Stimulated activated memory B cell treated with anti-CD40 and anti-IgM and Interleukin-4, amounts not matched to agents 10 μg/mL and 1 μg/mL and 100 μg/mL, for 72 hours (primary cell): Measurements from ENCODE around the gene CHRDL2.

Experiments
- ATAC-seq: fragments of 150-1000 bp; cut with Tn5 transposase; 2 replicates; pipeline ENCODE4 v1.10.0; 2021
- H3K27ac Mint-ChIP-seq: one replicate; pipeline ENCODE4 v1.8.0; 2022; ENCODE audit warnings: mild to moderate bottlenecking, mixed read lengths
- H3K27me3 Mint-ChIP-seq: one replicate; pipeline ENCODE4 v1.8.0; 2022; ENCODE audit warnings: mixed read lengths
- H3K36me3 Mint-ChIP-seq: one replicate; pipeline ENCODE4 v1.8.0; 2022; ENCODE audit warnings: mixed read lengths
- H3K4me1 Mint-ChIP-seq: one replicate; pipeline ENCODE4 v1.8.0; 2022; ENCODE audit warnings: mixed read lengths
- H3K4me3 Mint-ChIP-seq: one replicate; pipeline ENCODE4 v1.8.0; 2022; ENCODE audit warnings: mild to moderate bottlenecking, moderate library complexity, mixed read lengths
- H3K9me3 Mint-ChIP-seq: one replicate; pipeline ENCODE4 v1.8.0; 2022; ENCODE audit warnings: mixed read lengths

CHRDL2 gene

DNA sequence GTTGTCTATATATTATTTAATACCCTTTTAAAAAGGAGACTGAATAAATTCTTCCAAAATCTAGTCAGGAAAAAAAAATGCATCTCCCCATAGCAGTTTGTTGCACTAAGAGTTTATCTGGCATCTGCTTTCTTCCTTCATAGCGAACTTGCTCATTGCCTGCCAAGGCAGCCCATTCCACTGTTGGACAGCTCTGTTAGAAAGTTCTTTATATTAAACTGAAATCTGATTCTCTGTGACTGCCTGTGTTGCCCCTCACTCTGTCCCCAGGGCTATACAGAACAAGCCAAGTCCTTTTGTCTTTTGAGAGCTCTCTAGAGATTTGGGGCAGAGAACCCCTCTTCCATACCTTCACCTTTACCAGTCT is 3.3 kb upstream of the CHRDL2 start:
- Mint-ChIP-seq H3K27ac (no peak overlapping the region), H3K27me3 (peaks cover 84% of the 10 kb centered on the region), H3K4me1 (peaks cover 8% of the 10 kb centered on the region), H3K9me3 (no peaks in the 10 kb centered on the region), H3K36me3 (no peaks in the 10 kb centered on the region), H3K4me3 (no peak overlapping the region)
- ATAC-seq: no peak

DNA sequence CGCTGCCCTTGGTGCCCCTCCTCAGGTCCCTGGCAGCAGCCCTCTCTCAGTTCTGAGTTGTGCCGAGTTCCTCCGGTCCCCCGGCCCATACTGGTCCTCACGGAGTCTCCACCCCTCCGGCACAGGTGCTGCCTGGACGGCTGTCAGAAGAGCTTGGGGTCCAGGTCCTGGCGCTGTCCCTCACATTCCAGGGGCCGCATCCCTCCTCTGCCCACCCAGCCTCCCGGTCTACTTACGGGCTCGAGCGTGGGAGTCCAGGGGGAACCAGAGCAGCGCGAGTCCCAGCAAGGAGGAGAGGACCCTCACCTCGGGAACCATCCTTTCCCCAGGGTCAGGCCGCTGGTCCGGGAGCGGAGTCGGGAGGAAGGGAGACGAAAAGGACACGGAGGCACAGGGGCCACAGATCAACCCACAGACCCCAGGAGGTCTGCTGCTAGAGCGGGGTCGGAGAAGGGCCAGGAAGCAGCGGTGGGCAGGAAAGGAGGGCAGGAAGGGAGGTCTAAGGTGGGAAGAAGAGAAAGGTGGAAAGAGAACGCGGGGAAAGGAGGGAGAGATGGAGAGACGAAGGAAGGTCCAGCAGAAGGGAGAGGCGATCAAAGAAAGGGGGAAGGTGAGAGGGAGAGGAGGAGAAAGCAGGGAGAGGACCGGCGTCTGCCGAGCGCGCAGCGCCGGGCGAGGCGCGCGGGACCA is 510 bp downstream of the CHRDL2 start:
- Mint-ChIP-seq H3K4me1 (peaks cover 8% of the 10 kb centered on the region), H3K36me3 (no peaks in the 10 kb centered on the region), H3K4me3 (peak overlapping the region; percentile 65), H3K9me3 (no peaks in the 10 kb centered on the region), H3K27me3 (peaks cover 54% of the 10 kb centered on the region), H3K27ac (no peak overlapping the region)
- ATAC-seq: no peak

DNA sequence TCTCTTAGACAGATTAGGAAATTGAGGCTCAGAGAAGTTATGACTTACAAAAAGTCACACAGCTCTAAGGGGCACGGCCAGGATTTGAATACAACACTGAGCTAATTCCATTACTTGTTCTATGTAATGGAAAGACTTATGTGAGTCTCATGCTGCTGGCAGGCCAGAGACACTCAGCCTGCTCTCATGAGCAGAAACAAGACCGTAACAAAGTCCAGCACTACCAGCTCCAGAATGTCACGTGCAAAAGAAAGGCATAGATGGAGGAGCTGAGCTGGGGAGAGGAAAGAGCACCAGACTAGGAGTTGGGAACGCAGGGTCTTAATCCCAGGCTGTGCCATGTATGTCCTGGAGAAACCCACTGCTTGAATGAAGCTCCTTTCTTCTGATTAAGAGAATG is 1.8 kb downstream of the CHRDL2 start:
- H3K27me3 Mint-ChIP-seq: peaks cover 46% of the 10 kb centered on the region
- H3K36me3 Mint-ChIP-seq: no peaks in the 10 kb centered on the region
- H3K4me3 Mint-ChIP-seq: no peak overlapping the region
- no peak for ATAC-seq
- no peaks in the 10 kb centered on the region for H3K9me3 Mint-ChIP-seq
- peaks cover 8% of the 10 kb centered on the region for H3K4me1 Mint-ChIP-seq
- no peak overlapping the region for H3K27ac Mint-ChIP-seq

DNA sequence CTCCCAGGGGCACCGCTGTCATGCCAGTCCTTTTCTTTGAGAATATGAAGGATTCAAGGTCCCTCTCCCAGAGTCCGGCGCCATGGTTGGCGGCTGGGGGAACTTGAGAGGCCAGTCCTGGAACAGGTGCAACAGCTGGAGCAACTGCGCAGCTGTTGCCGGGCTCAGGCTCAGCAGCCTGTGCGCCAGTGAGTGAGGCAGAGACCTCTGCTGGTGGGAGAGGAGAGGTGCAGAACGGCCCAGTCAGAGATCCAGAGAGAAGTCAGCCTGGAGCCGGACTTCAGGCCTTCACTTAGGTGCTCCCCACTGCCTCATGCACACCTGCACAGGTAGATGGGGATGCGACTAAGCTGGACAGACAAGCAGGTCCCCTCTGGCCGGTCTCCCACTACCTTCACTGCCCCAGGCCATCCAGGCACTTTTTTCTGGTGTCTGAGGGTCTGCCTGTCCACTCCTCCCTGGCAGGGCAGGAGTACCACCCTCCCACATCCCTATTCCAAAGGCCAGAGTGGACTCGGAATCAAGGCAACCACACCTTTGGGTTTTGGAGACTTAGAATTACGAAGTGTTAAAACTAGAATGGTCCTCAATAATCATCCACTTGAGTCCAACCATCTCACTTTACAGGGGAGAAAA is 4.6 kb downstream of the CHRDL2 start:
- Mint-ChIP-seq H3K4me3 (no peak overlapping the region), H3K27me3 (peaks cover 19% of the 10 kb centered on the region), H3K27ac (no peak overlapping the region), H3K36me3 (no peaks in the 10 kb centered on the region), H3K9me3 (no peaks in the 10 kb centered on the region), H3K4me1 (peaks cover 8% of the 10 kb centered on the region)
- ATAC-seq: peak; percentile 82

DNA sequence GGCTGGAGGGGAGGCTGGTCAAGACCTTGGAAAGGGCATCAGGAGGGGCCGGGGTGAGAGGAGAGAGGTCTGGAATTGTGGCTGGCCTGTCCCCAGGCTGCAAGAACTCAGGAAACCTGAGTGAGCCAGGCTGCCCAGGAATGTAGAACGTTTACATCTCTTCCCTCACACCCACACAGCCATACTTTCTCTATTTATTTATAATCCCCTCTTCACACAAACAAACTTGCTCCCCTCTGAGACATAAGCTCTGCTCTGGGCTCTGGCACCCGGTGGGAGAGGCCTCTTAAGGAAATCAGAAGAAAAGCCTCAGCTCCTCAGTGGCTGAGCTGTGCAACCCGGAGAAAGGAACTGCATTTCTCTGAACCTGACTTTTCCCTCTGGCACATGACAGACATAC is 5.5 kb downstream of the CHRDL2 start:
- Mint-ChIP-seq H3K4me1 (peaks cover 3% of the 10 kb centered on the region), H3K9me3 (no peaks in the 10 kb centered on the region), H3K27ac (no peak overlapping the region), H3K27me3 (peaks cover 12% of the 10 kb centered on the region), H3K36me3 (no peaks in the 10 kb centered on the region), H3K4me3 (no peak overlapping the region)
- ATAC-seq: no peak

DNA sequence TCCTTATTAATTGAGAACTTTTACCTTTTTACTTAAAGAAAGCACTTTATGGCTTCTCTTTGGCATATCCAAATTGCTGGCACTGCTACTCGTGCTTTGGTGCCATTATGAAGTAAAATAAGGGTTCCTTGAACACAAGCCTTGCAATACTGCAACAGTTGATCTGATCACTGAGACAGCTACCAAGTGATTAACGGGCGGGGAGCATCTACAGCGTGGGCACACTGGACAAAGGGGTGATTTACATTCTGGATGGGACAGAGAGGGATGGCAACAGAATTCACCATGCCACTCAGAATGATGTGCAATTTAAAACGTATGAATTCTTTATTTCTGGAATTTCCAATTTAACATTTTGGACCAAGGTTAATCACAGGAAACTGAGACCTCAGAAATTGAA is 7.7 kb downstream of the CHRDL2 start:
- no peaks in the 10 kb centered on the region for H3K36me3 Mint-ChIP-seq
- H3K4me1 Mint-ChIP-seq: no peaks in the 10 kb centered on the region
- no peaks in the 10 kb centered on the region for H3K9me3 Mint-ChIP-seq
- H3K4me3 Mint-ChIP-seq: no peak overlapping the region
- no peak for ATAC-seq
- no peak overlapping the region for H3K27ac Mint-ChIP-seq
- no peaks in the 10 kb centered on the region for H3K27me3 Mint-ChIP-seq

DNA sequence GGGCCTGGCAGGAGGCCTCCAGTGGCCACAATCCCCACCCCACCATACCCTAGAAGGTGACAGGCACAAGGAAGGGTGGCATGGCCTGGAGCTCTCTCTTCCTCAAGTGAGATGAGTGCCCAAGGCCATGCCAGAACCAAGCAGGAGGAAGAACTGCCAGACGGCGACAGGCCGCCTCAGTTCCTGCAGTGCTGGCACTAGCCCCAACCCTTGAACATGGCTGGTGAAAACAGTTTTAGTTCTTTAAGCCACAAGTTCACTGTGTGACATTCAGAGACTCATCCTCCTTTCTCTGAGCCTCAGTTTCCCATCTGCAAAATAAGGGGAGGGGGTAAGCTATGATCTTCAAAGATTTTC is 9.8 kb downstream of the CHRDL2 start:
- H3K36me3 Mint-ChIP-seq: no peaks in the 10 kb centered on the region
- no peak for ATAC-seq
- no peaks in the 10 kb centered on the region for H3K4me1 Mint-ChIP-seq
- H3K4me3 Mint-ChIP-seq: no peak overlapping the region
- H3K27me3 Mint-ChIP-seq: peaks cover 10% of the 10 kb centered on the region
- no peaks in the 10 kb centered on the region for H3K9me3 Mint-ChIP-seq
- H3K27ac Mint-ChIP-seq: no peak overlapping the region

DNA sequence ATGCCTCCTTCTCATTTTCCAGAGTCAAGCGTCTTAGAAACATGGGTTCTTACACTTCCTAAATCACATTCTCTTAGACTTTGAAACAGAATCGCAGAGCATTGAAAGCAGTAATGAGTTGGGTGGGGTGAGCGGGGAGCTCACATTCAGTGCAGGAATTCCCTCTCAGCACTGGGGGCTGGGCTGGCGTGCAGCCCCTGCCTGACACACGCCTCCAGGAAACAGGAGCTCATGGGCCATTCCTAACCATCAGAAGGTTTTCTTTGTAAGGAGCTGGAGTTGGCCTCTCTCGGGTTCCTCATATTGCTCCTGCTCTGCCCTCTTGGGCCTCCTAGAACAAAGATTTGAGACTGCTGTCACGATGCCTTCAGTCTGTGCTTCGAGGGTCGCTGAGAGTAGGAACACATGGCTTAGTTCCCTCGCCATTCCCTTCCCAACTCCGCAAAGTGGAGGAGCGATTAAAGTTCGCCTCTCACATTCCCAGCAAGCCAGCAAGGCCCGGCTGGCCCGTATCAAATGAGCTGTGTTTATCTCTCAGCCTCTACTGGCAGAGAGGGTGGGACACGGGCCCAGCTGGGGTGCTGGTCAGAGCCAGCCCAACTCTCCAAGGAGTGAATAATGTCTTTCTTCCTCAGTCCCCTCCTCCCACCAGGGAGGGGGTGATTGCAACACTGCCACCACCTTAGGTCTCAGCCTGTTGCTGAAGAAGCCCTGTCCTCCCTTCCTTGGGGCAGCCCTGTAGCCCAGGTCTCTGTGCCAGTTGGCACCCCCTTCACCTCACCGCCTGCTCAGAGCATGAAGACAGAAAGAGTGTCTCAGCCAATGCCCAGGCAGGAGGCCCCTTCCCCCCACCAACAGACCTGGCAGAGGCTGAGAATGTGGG is 10.4 kb downstream of the CHRDL2 start:
- H3K27me3 Mint-ChIP-seq: peaks cover 10% of the 10 kb centered on the region
- ATAC-seq: no peak
- H3K36me3 Mint-ChIP-seq: no peaks in the 10 kb centered on the region
- H3K27ac Mint-ChIP-seq: no peak overlapping the region
- no peaks in the 10 kb centered on the region for H3K4me1 Mint-ChIP-seq
- no peak overlapping the region for H3K4me3 Mint-ChIP-seq
- no peaks in the 10 kb centered on the region for H3K9me3 Mint-ChIP-seq

DNA sequence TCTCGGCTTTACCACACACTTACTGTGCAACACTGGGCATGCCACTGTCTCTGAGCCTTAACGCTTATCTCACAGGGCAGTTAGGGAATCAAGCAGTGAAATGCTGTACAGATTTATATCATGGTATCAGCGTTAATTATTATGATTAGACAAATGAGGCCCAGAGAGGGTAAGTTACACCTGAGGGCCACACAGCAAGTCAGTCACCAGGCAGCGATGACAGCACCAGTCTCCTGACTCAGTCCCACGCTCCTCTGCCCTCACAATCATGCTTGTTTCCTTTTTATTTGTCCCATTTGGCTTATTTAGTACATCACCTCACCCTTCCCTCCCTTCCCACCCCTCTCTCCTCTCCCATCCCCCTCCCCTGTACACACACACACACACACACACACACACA is 12.2 kb downstream of the CHRDL2 start:
- no peak for ATAC-seq
- peaks cover 10% of the 10 kb centered on the region for H3K27me3 Mint-ChIP-seq
- H3K4me3 Mint-ChIP-seq: no peak overlapping the region
- no peak overlapping the region for H3K27ac Mint-ChIP-seq
- no peaks in the 10 kb centered on the region for H3K4me1 Mint-ChIP-seq
- no peaks in the 10 kb centered on the region for H3K36me3 Mint-ChIP-seq
- no peaks in the 10 kb centered on the region for H3K9me3 Mint-ChIP-seq

DNA sequence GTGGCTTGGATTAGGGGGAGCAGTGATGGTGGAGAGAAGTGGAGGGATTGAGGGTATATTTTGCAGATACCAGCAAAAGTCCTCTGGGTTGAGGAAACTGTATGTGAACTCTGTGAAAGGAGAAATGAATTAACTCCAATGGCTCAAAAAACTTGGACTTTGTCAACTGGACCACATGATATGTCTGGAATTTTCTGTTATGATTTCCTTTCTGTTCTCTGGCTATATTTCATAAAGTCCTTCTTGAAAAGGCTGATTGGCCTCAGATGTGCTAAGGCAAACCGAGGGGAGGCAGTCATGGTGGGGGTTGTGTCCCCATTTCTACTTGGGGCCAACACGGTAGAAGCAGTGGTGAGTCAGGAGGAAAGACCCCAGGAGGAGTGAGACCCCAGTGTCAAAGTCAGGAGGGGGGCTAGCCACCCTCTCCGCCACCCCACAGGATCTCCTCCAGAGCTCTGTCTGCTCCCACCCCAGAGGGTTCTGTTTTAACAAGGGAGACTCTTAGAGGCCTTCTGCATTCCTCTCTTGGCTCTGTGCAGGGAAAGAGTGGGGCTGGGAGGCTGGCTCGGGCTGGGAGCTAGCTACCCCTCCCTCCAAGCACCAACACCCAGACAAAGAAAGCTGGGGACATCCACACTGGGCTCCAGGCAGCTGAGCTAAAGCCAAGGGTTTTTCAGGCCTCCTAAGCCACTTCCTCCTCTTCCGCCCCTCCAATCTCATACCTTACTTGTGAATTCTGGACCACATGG is 13.8 kb downstream of the CHRDL2 start:
- Mint-ChIP-seq H3K4me3 (no peak overlapping the region), H3K27me3 (peaks cover 10% of the 10 kb centered on the region), H3K27ac (no peak overlapping the region), H3K4me1 (no peaks in the 10 kb centered on the region), H3K36me3 (no peaks in the 10 kb centered on the region), H3K9me3 (no peaks in the 10 kb centered on the region)
- ATAC-seq: no peak

DNA sequence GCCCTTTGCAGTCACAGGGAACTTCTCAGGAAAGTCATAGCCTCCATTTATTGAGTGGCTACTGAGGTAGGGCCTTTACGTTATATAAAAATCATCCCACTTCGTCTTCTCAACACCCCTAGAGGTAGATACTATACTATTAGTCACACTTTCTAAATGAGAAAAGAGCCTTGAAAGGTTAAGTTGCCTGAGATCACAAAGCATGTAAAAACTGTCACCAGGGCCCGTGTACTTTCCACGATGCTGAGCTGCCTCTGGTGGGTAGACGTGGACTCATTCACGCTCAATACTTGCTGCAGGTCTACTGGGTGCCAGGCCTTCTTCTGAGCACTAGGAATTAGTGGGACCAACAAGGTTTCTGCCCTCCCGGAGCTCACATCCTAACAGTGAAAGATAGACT is 16.3 kb downstream of the CHRDL2 start:
- peaks cover 10% of the 10 kb centered on the region for H3K27me3 Mint-ChIP-seq
- no peak overlapping the region for H3K27ac Mint-ChIP-seq

DNA sequence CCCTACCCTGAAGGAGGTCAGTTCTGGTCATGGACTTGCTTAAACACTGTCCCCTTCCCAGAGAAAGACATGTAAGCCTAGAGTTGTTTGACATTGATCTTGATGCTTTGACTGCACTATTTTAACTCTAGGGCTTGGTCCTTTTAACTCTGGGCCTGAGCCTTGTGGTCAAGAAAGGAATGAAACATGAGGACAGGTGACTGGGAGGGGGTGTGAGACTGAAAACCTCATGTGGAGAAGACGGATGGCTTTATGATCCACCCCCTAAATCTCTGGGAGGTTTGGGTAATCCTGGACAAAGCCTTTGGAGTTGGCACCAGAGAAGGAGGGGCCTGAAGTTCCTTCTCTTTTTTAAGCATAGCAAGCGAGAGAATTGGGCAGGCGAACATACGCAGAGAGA is 17.5 kb downstream of the CHRDL2 start:
- no peak overlapping the region for H3K27ac Mint-ChIP-seq

More for the DNA sequence above, 16.3 kb downstream of the CHRDL2 start:
- Mint-ChIP-seq H3K4me3 (no peak overlapping the region), H3K4me1 (no peaks in the 10 kb centered on the region), H3K9me3 (no peaks in the 10 kb centered on the region), H3K36me3 (no peaks in the 10 kb centered on the region)
- ATAC-seq: peak; percentile 29

DNA sequence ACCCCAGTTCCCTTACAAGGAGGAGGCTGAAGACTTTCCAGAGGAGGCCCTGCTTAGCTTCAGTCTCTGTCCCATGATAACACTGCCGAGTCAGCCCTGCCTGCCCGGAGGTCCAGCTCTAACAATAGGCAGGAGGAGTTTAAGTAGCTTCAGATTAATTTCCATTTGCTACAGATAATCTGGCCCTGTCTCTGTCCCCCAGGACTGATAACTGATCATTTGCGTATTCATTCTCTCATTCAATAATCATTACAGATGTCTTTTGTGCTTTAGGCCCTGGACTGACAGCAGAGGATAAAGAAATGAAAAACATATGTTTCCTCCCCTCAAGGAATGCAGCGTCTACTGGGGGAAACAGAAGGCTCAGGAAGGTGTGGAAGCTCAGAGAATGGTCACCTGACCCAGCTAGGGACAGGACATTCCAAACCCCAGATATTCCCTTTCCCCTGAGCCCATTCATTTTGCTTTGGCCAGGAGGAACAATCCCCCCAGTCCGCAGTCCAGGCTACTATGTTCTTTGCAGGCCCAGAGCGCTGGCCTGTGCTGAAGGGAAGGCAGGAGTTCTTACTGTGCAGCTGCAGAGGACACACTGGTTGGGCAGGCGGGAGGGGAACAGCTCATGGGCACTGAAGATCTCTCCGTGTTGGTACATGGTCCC is 20.8 kb downstream of the CHRDL2 start:
- Mint-ChIP-seq H3K9me3 (no peaks in the 10 kb centered on the region), H3K27ac (no peak overlapping the region), H3K27me3 (no peaks in the 10 kb centered on the region), H3K4me1 (no peaks in the 10 kb centered on the region), H3K4me3 (no peak overlapping the region), H3K36me3 (no peaks in the 10 kb centered on the region)
- no peak for ATAC-seq

More for the DNA sequence above, 17.5 kb downstream of the CHRDL2 start:
- no peak for ATAC-seq
- Mint-ChIP-seq H3K9me3 (no peaks in the 10 kb centered on the region), H3K4me3 (no peak overlapping the region), H3K36me3 (no peaks in the 10 kb centered on the region), H3K4me1 (no peaks in the 10 kb centered on the region), H3K27me3 (peaks cover 10% of the 10 kb centered on the region)

DNA sequence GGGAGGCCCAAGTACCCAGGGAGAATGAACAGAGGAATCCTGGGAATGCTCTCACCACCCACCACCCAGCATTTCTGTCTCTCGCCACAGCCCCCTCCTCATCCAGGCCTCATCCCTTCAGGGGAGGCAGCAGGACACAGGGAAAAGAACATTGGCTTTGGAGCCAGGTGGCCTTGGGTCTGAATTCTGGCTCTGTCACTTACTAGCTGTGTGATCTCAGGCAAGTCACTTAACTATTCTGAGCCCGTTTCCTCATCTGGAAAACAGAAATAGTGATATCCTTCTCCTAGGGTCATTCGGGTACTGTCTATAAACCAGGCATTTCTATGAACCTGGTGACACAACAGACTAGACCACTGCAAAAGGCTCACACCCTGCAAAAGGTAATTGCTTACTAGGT is 22.1 kb downstream of the CHRDL2 start:
- no peak for ATAC-seq

More for the DNA sequence above, 22.1 kb downstream of the CHRDL2 start:
- H3K4me3 Mint-ChIP-seq: no peak overlapping the region
- H3K9me3 Mint-ChIP-seq: no peaks in the 10 kb centered on the region
- H3K4me1 Mint-ChIP-seq: no peaks in the 10 kb centered on the region
- H3K27ac Mint-ChIP-seq: no peak overlapping the region
- no peaks in the 10 kb centered on the region for H3K27me3 Mint-ChIP-seq
- no peaks in the 10 kb centered on the region for H3K36me3 Mint-ChIP-seq
